Stimulated activated CD4-positive, alpha-beta T cell treated with anti-CD3 and anti-CD28 coated beads, Interleukin-12 subunit alpha, Interleukin-12 subunit beta, amount 100 ng/mL, for 24 hours (primary cell): ENCODE data around the gene GPAM.

Source experiments
- DNase-seq, 2 experiments: peaks; one replicate each; pipeline ENCODE4 v3.0.0-alpha.2; 2020; ENCODE audit warnings: low read depth in 2 of 2

Gene GPAM

GRCh38 chr10:112184052-112184371 is 447 bp upstream of the GPAM start:
- no peak for DNase-seq

- no peak for DNase-seq
Observed at GRCh38 chr10:112182784-112183328, 709 bp downstream of the GPAM start.

- DNase-seq: no peak
Observed at GRCh38 chr10:112177247-112177646, 6.3 kb downstream of the GPAM start.

GRCh38 chr10:112176543-112176942 is 7.0 kb downstream of the GPAM start:
- no peak for DNase-seq

- DNase-seq: no peak
Observed at GRCh38 chr10:112175409-112175808, 8.2 kb downstream of the GPAM start.

- DNase-seq: no peak
Observed at GRCh38 chr10:112173206-112173605, 10.4 kb downstream of the GPAM start.

- no peak for DNase-seq
Observed at GRCh38 chr10:112168733-112169132, 14.8 kb downstream of the GPAM start.

- no peak for DNase-seq
Observed at GRCh38 chr10:112166800-112167199, 16.8 kb downstream of the GPAM start.

GRCh38 chr10:112161757-112162518 is 21.6 kb downstream of the GPAM start:
- DNase-seq: no peak

GRCh38 chr10:112160834-112161233 is 22.7 kb downstream of the GPAM start:
- DNase-seq: no peak

- no peak for DNase-seq
Observed at GRCh38 chr10:112159469-112159868, 24.1 kb downstream of the GPAM start.

GRCh38 chr10:112151524-112152039 is 32.0 kb downstream of the GPAM start:
- no peak for DNase-seq

- no peak for DNase-seq
Observed at GRCh38 chr10:112148331-112148730, 35.2 kb downstream of the GPAM start.

GRCh38 chr10:112146799-112147198 is 36.8 kb downstream of the GPAM start:
- no peak for DNase-seq

GRCh38 chr10:112145263-112145662 is 38.3 kb downstream of the GPAM start:
- DNase-seq: no peak

- DNase-seq: no peak
Observed at GRCh38 chr10:112143420-112143819, 40.1 kb downstream of the GPAM start.

GRCh38 chr10:112141292-112141691 is 42.3 kb downstream of the GPAM start:
- DNase-seq: no peak

- peak; percentile 40 to 73 for DNase-seq
Observed at GRCh38 chr10:112140110-112140970, 43.2 kb downstream of the GPAM start.

- no peak for DNase-seq
Observed at GRCh38 chr10:112139176-112139575, 44.4 kb downstream of the GPAM start.

- peak; percentile 31 to 65 for DNase-seq
Observed at GRCh38 chr10:112137154-112137987, 46.2 kb downstream of the GPAM start.

GRCh38 chr10:112136486-112137153 is 46.9 kb downstream of the GPAM start:
- no peak for DNase-seq
